Measurements from ENCODE around the gene GTF3C1. TPM values are rescaled to one million over a fixed set of nuclear protein-coding genes. Genes with fewer than 3 reads are reported as not detected.
A peak's percentile ranks its signal among the peaks of the same experiment; 100 is the strongest.

Gene GTF3C1
- total and polyA plus RNA-seq, 8 donors: 22.3 to 227 (median 61.0) TPM

- 80 to 92% (median 85%) methylated on average over 4 of the region's 4 CpGs for WGBS, 5 donors
- Histone ChIP-seq H3K27me3 (no peaks in the 10 kb centered on the region), H3K4me3 (no peak overlapping the region), H3K36me3 (no peaks in the 10 kb centered on the region), H3K9me3 (no peaks in the 10 kb centered on the region), H3K4me1 (peaks cover 0 to 13% (median 0%) of the 10 kb centered on the region in 4 donors), H3K27ac (no peak overlapping the region)
- DNase-seq: no peak
- intact Hi-C loops (cut with DNase I; ENCODE audit: low total_unique reads): no loop called here
- TF ChIP-seq POLR2AphosphoS5 (IDR thresholded peaks at IDR 0.05) (no peak), EP300 (IDR thresholded peaks at IDR 0.05) (no peak), POLR2A (IDR thresholded peaks at IDR 0.05) (no peak)
- TF ChIP-seq, protein P1, sequence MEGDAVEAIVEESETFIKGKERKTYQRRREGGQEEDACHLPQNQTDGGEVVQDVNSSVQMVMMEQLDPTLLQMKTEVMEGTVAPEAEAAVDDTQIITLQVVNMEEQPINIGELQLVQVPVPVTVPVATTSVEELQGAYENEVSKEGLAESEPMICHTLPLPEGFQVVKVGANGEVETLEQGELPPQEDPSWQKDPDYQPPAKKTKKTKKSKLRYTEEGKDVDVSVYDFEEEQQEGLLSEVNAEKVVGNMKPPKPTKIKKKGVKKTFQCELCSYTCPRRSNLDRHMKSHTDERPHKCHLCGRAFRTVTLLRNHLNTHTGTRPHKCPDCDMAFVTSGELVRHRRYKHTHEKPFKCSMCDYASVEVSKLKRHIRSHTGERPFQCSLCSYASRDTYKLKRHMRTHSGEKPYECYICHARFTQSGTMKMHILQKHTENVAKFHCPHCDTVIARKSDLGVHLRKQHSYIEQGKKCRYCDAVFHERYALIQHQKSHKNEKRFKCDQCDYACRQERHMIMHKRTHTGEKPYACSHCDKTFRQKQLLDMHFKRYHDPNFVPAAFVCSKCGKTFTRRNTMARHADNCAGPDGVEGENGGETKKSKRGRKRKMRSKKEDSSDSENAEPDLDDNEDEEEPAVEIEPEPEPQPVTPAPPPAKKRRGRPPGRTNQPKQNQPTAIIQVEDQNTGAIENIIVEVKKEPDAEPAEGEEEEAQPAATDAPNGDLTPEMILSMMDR (IDR thresholded peaks at IDR 0.05): no peak
Observed at GRCh38 chr16:27568077-27568476, 18.4 kb upstream of the GTF3C1 start.

DNA sequence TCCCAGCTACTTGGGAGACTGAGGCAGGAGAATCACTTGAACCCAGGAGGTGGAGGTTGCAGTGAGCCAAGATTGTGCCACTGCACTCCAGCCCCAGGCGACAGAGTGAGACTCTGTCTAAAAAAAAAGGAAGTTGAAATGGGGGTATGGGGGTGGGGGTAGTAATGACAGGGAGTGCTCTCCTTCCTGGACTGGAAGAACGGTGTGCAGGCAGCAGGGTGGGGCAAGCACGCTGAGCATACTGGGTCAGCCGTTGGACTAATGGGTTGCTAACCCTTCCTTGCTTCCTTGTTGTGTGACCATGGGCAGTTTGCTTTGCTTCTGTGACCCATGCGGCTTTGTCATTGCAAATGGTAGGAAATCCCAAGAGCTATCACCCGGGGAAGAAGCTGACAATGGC, 16.7 kb upstream of the GTF3C1 start:
- peak in 1 of 2 donors; percentile 59 for DNase-seq
- Histone ChIP-seq H3K4me3 (no peak overlapping the region), H3K9me3 (no peaks in the 10 kb centered on the region), H3K27me3 (no peaks in the 10 kb centered on the region), H3K36me3 (no peaks in the 10 kb centered on the region), H3K4me1 (peaks cover 0 to 6% (median 0%) of the 10 kb centered on the region in 4 donors), H3K27ac (no peak overlapping the region)
- no peak for TF ChIP-seq EP300 (IDR thresholded peaks at IDR 0.05)
- WGBS, 5 donors: 61 to 74% (median 64%) methylated on average over 6 of the region's 6 CpGs
- intact Hi-C loops (cut with DNase I; ENCODE audit: low total_unique reads): no loop called here

DNA sequence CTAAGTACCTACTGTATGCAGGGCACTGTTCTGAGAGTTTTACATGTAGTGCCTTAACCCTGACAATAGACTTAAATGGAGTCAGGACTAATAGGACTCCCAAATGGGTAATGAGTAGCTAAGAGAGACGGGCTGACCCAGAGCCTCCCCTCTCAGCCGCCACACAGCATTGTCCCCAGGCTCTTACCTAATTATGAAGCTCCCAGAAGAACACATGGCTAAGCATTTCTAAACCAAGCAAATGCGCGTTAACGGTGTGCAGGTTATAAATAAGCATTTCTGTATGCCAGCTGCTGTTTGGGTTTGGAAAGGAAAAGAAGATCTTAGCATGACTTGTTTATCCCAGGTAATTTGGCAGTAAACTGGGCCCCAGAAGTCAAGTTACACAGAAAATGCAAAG, 14.5 kb upstream of the GTF3C1 start:
- Histone ChIP-seq H3K9me3 (no peaks in the 10 kb centered on the region), H3K27ac (no peak overlapping the region), H3K4me3 (no peak overlapping the region), H3K27me3 (no peaks in the 10 kb centered on the region), H3K4me1 (peaks cover 0 to 18% (median 15%) of the 10 kb centered on the region in 4 donors), H3K36me3 (no peaks in the 10 kb centered on the region)
- TF ChIP-seq EP300 (IDR thresholded peaks at IDR 0.05) (no peak), POLR2AphosphoS5 (IDR thresholded peaks at IDR 0.05) (no peak), POLR2A (IDR thresholded peaks at IDR 0.05) (no peak)
- TF ChIP-seq, protein P1 (IDR thresholded peaks at IDR 0.05): no peak
- 73 to 90% (median 87%) methylated on average over 5 of the region's 5 CpGs for WGBS, 5 donors
- no peak for DNase-seq
- intact Hi-C loops (cut with DNase I; ENCODE audit: low total_unique reads): no loop called here

GRCh38 chr16:27561216-27561615, 11.5 kb upstream of the GTF3C1 start:
- Histone ChIP-seq H3K4me3 (no peak overlapping the region), H3K27me3 (no peaks in the 10 kb centered on the region), H3K27ac (peak overlapping the region in 2 of 5 donors; percentile 13 to 66), H3K9me3 (no peaks in the 10 kb centered on the region), H3K36me3 (no peaks in the 10 kb centered on the region), H3K4me1 (peaks cover 8 to 27% (median 15%) of the 10 kb centered on the region in 4 donors)
- TF ChIP-seq, protein P1 (IDR thresholded peaks at IDR 0.05): no peak
- TF ChIP-seq EP300 (IDR thresholded peaks at IDR 0.05) (no peak), POLR2A (IDR thresholded peaks at IDR 0.05) (no peak), POLR2AphosphoS5 (IDR thresholded peaks at IDR 0.05) (no peak)
- intact Hi-C loops (cut with DNase I; ENCODE audit: low total_unique reads): no loop called here
- 81 to 93% (median 89%) methylated on average over 8 of the region's 8 CpGs for WGBS, 5 donors
- peak in 1 of 2 donors; percentile 14 for DNase-seq

- no peak for TF ChIP-seq EP300 (IDR thresholded peaks at IDR 0.05)
- TF ChIP-seq POLR2A (IDR thresholded peaks at IDR 0.05): no peak
- TF ChIP-seq, protein P1 (IDR thresholded peaks at IDR 0.05): no peak
- no peak for TF ChIP-seq POLR2AphosphoS5 (IDR thresholded peaks at IDR 0.05)
- H3K27me3 ChIP-seq: no peaks in the 10 kb centered on the region
- H3K4me1 ChIP-seq: peaks cover 9 to 34% (median 15%) of the 10 kb centered on the region in 4 donors
- no peaks in the 10 kb centered on the region for H3K36me3 ChIP-seq
- no peak overlapping the region for H3K4me3 ChIP-seq
- intact Hi-C loops (cut with DNase I; ENCODE audit: low total_unique reads): no loop called here
- H3K27ac ChIP-seq: no peak overlapping the region
- H3K9me3 ChIP-seq: no peaks in the 10 kb centered on the region
- 50 to 77% (median 68%) methylated on average over 1 of the region's 1 CpG for WGBS, 5 donors
- no peak for DNase-seq
Observed at GRCh38 chr16:27558932-27559331, 9.2 kb upstream of the GTF3C1 start.
